NT2/D1 (cell line): ENCODE data around the gene NUTM2F.

Source experiments
- SUZ12 ChIP-seq: IDR thresholded peaks from 2 replicates; pipeline ENCODE4 v1.6.1; 2011; ENCODE audit not compliant: insufficient read length, insufficient read depth; ENCODE audit errors: extremely low read depth
- YY1 ChIP-seq: IDR thresholded peaks from 2 replicates; pipeline ENCODE4 v1.6.1; 2011; ENCODE audit not compliant: insufficient read length, insufficient read depth
- ZNF274 ChIP-seq: IDR thresholded peaks from 2 replicates; pipeline ENCODE4 v1.6.1; 2011; ENCODE audit warnings: mild to moderate bottlenecking, low read depth, low read length

DNA sequence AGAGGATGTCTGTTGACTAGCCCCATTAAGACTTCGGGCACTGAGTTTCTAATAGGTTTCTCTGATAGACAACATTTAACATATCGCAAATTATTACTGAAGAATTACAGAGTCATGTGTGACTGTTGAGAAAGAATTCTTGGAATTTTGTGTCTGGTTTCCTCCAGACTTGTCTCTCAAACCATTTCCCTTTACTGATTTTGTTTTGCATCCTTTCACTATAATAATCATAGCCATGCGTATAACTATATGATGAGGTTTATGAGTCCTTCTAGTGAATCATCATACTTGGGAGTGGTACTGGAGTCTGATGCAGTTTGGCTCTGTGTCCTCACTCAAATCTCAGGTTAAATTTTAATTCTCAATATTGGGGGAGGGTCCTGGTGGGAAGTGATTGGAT is 42.3 kb downstream of the NUTM2F start:
- no peak for TF ChIP-seq ZNF274
- no peak for TF ChIP-seq YY1
- TF ChIP-seq SUZ12 = no peak
